Stimulated activated CD8-positive, alpha-beta memory T cell treated with anti-CD3 and anti-CD28 coated beads, Interleukin-2, amount 100 ng/mL, for 48 hours (primary cell): ENCODE results near the gene LTBP1.

Experiments
- DNase-seq, 2 donors: peaks; one replicate each; pipeline ENCODE4 v3.0.0-alpha.2; 2020; ENCODE audit warnings: low read depth in 2 of 2

Gene LTBP1

GRCh38 chr2:32931519-32931918 lies 15.2 kb upstream of the LTBP1 start:
- DNase-seq = no peak

GRCh38 chr2:32931945-32932709 lies 14.6 kb upstream of the LTBP1 start:
- no peak for DNase-seq

- no peak for DNase-seq
These were observed 13.7 kb upstream of the LTBP1 start for GRCh38 chr2:32932825-32933755.

GRCh38 chr2:32933756-32934095 lies 13.0 kb upstream of the LTBP1 start:
- no peak for DNase-seq

- DNase-seq = no peak
These were observed 8.9 kb upstream of the LTBP1 start for GRCh38 chr2:32937602-32938448.

DNA sequence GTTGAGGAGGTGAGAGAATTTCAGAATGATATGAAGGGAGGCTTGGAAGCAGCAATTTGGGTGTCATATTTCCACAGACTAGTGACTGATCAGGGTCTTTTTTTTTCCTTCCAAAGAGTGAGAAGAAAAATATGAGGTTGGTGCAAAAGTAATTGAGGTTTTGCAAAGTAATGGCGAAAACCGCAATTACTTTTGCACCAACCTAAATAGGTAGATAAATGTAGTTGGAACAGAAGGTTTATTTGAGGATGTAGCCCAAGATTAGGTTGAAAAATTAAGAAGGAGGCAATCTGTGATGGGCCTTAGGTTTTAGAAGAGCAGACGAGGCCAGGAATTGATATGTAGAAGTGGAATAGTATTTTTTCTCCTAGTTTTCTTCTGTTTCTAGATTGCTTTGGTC lies 7.8 kb upstream of the LTBP1 start:
- no peak for DNase-seq

DNA sequence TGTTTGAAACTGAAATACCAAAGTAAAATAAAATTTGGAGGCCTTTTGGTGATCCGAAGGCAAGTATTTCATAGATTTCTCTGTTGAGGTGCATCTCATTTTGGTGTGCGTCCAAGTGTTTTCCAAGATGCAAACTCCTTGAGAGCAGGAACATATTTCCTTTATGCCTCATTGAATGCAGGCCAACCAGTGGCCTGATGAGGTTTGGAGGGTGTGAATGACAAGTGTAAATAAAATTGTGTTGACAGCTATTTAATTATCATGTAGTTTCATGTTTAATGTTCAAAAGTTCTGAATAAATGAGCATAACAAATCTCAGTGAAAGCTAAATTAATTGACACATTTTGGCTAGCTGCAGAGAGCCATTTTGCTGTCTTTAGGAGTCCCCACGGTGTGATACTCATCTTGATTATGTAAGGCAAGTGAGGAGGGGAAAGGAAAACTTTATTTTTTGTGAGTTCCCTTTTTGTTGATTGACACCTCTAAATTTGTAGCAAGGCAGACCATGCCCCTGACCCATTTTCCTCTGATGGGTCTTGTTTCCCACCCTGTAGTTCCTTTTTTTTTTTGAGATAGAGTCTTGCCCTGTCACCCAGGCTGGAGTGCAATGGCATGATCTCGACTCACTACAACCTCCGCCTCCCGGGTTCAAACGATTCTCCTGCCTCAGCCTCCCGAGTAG lies 6.3 kb upstream of the LTBP1 start:
- DNase-seq = no peak

GRCh38 chr2:32941944-32942690 lies 4.6 kb upstream of the LTBP1 start:
- DNase-seq = no peak

DNA sequence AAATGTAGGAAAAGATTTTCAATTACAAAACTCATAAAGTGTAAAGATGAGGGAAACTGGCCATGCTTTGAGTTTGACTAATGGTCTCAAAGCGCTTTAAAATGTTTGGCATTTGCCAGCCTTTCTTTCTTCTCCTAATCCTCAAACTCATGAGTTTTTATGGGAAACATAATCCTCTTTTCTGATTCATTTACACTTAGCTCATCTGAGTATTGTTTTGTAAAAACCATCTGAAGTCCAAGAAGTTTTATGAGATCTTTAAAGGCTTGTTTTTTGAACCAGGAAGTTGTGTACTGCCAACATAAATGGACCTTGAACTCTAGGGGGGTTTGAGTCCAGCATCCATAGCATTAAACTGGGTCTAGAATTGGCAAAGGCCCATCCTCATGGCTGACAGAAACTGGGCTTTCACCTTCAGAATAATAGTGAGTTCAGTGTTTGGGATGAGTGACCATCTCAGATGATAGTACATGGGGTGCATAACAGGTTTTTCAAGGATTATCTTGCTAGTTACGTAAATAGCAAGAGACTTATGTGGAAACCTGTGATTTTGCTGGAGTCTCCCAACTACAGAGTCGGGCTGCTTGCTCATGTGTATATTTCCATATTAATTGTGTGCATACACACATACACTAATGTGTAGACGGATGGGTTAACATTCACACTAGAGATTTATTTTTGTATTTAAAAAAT lies 3.8 kb upstream of the LTBP1 start:
- DNase-seq = no peak

GRCh38 chr2:32945286-32945685 lies 1.5 kb upstream of the LTBP1 start:
- DNase-seq = no peak

- peak in 1 of 2 donors; percentile 0 for DNase-seq
These were observed 327 bp downstream of the LTBP1 start for GRCh38 chr2:32947076-32947483.

- DNase-seq = peak; percentile 5 to 6
These were observed 861 bp downstream of the LTBP1 start for GRCh38 chr2:32947484-32948143.

DNA sequence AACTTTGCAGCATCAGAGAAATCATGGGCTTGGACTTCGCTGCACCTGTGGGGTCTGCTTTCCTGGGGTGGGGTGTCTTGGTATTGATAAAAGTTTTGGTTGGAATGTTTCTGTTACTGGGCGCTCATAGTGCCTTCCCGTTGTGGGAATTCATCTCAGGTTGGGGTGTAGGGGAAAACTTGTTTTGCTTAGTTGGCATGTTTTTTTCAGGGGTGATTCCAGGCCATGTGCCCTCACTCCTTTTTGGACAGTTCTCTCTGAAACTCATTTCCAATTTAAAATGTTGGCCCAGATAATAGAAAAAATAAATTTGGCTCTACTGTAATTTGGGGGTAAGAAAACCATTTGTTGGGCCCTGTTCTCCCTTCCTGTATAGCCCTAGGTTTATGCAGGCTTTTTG lies 1.5 kb downstream of the LTBP1 start:
- DNase-seq = no peak

- DNase-seq = no peak
These were observed 2.5 kb downstream of the LTBP1 start for GRCh38 chr2:32949260-32949659.

GRCh38 chr2:32951672-32952071 lies 4.9 kb downstream of the LTBP1 start:
- DNase-seq = no peak

- DNase-seq = no peak
These were observed 6.2 kb downstream of the LTBP1 start for GRCh38 chr2:32952761-32953476.

- DNase-seq = no peak
These were observed 7.5 kb downstream of the LTBP1 start for GRCh38 chr2:32954206-32954605.

DNA sequence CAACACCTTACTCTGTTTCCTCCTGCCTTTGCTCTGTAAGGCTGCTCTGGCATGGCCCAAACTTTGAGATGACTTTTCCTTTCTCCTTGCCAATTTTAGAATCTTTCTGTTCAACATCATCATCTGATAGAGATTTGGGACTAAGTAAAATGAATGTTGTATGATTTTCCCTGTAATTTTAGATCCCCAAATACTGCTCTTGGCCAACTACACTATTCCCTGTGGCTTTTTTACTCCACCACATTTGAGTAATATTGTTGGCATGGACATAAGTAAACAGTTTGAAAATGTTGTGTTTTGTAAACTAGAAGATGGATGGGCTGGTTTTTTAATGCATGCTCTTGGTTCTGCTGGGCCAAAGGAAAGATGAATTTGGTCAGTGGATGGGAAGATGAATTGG lies 12.1 kb downstream of the LTBP1 start:
- no peak for DNase-seq

DNA sequence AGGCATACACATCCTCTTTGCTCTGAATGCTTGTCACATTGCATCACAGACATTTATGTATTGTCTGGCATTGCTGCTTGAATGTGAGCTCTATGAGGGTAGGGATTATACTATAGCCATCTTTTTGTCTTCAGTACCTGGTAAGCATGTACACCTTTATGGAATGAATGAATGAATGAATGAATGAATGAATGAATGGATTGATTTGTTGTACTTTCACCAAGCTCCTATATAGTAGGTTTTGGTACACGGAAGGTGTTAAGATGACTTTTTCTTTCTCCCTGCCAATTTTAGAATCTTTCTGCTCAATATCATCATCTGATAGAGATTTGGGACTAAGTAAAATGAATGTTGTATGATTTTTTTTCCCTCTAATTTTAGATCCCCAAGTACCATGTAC lies 13.5 kb downstream of the LTBP1 start:
- no peak for DNase-seq
